CD4-positive, alpha-beta memory T cell (primary cell): ENCODE results near the gene CYP8B1. TPM values are rescaled to one million over a fixed set of nuclear protein-coding genes. Genes with fewer than 3 reads are reported as not detected.

Experiments
- CTCF ChIA-PET: fragments of 350-600 bp; sonication (Branson Sonifier 250); formaldehyde crosslinking; loops from one replicate; lab custom pipeline; 2021; ENCODE audit warnings: inconsistent platforms; ENCODE audit not compliant: partially characterized antibody; lab: Charles Lee
- POLR2A ChIA-PET: fragments of 350-600 bp; sonication (Branson Sonifier 250); formaldehyde crosslinking; loops from one replicate; lab custom pipeline; 2021; ENCODE audit not compliant: partially characterized antibody; lab: Charles Lee
- DNase-seq, 5 donors: peaks; one replicate each; pipeline versions ENCODE4 v3.0.0 to v3.0.0-alpha.2; 2020 to 2022; ENCODE audit warnings: mixed read lengths in 1 of 5
- H3K27ac ChIP-seq: one replicate; pipeline ENCODE4 v1.7.0; 2013; ENCODE audit warnings: low read depth, low read length
- H3K27me3 ChIP-seq: 2 replicates; pipeline ENCODE4 v1.7.0; 2013; ENCODE audit warnings: mild to moderate bottlenecking, low read length, moderate library complexity; ENCODE audit not compliant: insufficient read depth
- H3K36me3 ChIP-seq: 2 replicates; pipeline ENCODE4 v1.7.0; 2013; ENCODE audit warnings: mild to moderate bottlenecking, low read length, moderate library complexity; ENCODE audit not compliant: insufficient read depth
- H3K4me1 ChIP-seq: 2 replicates; pipeline ENCODE4 v1.7.0; 2013; ENCODE audit warnings: mild to moderate bottlenecking, low read length, moderate library complexity; ENCODE audit not compliant: insufficient read depth
- H3K4me3 ChIP-seq, 2 donors: one replicate each; pipeline ENCODE4 v1.7.0; 2013; ENCODE audit warnings: low read length in 2 of 2, mild to moderate bottlenecking in 1 of 2
- H3K9me3 ChIP-seq, 2 donors: one replicate each; pipeline ENCODE4 v1.7.0; 2013; ENCODE audit warnings: low read length in 2 of 2, control low read depth in 1 of 2; ENCODE audit not compliant: control insufficient read depth in 1 of 2
- H3K27ac Mint-ChIP-seq, 7 donors: one replicate each; pipeline ENCODE4 v1.8.0; 2020 to 2021; ENCODE audit warnings: mixed read lengths in 7 of 7, mild to moderate bottlenecking in 6 of 7, inconsistent platforms in 3 of 7, moderate library complexity in 3 of 7
- H3K27me3 Mint-ChIP-seq, 2 donors: one replicate each; pipeline ENCODE4 v1.8.0; 2020 to 2021; ENCODE audit warnings: mixed read lengths in 2 of 2
- H3K36me3 Mint-ChIP-seq, 2 donors: one replicate each; pipeline ENCODE4 v1.8.0; 2020 to 2021; ENCODE audit warnings: mixed read lengths in 2 of 2, inconsistent platforms in 1 of 2, mild to moderate bottlenecking in 1 of 2
- H3K4me1 Mint-ChIP-seq, 4 donors: one replicate each; pipeline ENCODE4 v1.8.0; 2020 to 2021; ENCODE audit warnings: mixed read lengths in 4 of 4, mild to moderate bottlenecking in 1 of 4
- H3K4me3 Mint-ChIP-seq, 8 donors: one replicate each; pipeline ENCODE4 v1.8.0; 2020 to 2021; ENCODE audit warnings: mixed read lengths in 8 of 8, mild to moderate bottlenecking in 7 of 8, moderate library complexity in 6 of 8, inconsistent platforms in 3 of 8
- H3K9me3 Mint-ChIP-seq, 8 donors: one replicate each; pipeline ENCODE4 v1.8.0; 2020 to 2021; ENCODE audit warnings: mixed read lengths in 8 of 8, mild to moderate bottlenecking in 5 of 8, inconsistent platforms in 3 of 8, moderate library complexity in 1 of 8
- intact Hi-C: fragments of 100-400 bp; cut with micrococcal nuclease; formaldehyde crosslinking; loops from one replicate; pipeline ENCODE4 v1.15.1; 2023
- polyA plus RNA-seq, 2 donors: library from polyadenylated mRNA; unstranded; fragments of 300-500 nt; fragmentation: Illumina TruSeq; gene quantifications; one replicate each; pipeline ENCODE4 v1.2.3, GENCODE V29; 2021
- total RNA-seq, 2 experiments: library from RNA; stranded (reverse); gene quantifications; one replicate each; pipeline ENCODE4 v1.2.3, GENCODE V29; 2021

CYP8B1 gene, protein sequence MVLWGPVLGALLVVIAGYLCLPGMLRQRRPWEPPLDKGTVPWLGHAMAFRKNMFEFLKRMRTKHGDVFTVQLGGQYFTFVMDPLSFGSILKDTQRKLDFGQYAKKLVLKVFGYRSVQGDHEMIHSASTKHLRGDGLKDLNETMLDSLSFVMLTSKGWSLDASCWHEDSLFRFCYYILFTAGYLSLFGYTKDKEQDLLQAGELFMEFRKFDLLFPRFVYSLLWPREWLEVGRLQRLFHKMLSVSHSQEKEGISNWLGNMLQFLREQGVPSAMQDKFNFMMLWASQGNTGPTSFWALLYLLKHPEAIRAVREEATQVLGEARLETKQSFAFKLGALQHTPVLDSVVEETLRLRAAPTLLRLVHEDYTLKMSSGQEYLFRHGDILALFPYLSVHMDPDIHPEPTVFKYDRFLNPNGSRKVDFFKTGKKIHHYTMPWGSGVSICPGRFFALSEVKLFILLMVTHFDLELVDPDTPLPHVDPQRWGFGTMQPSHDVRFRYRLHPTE
- total RNA-seq: not detected
- polyA plus RNA-seq: not detected

- Mint-ChIP-seq H3K27ac (no peak within 1 kb of the TSS), H3K4me1 (peaks cover 3 to 5% (median 4%) of the 10 kb centered on the region in 4 donors), H3K27me3 (peaks cover 3 to 5% of the 10 kb centered on the region in 2 donors), H3K36me3 (no peaks in the 10 kb centered on the region), H3K4me3 (no peak within 1 kb of the TSS), H3K9me3 (no peaks in the 10 kb centered on the region)
- no peak within 1 kb of the TSS for H3K27ac ChIP-seq
- H3K9me3 ChIP-seq: no peaks in the 10 kb centered on the region
- ChIA-PET CTCF (interaction anchor here (1.1 to 8.2 kb wide), 3 partner anchors 92 to 125 kb away, joined by 3 to 156 read pairs (median 3); no protein-coding TSS in a partner anchor), POLR2A (no interaction called here)
- intact Hi-C loops: no loop called here
- H3K27me3 ChIP-seq: no peaks in the 10 kb centered on the region
- no peak for DNase-seq
- H3K36me3 ChIP-seq: no peaks in the 10 kb centered on the region
- H3K4me1 ChIP-seq: peaks cover 4% of the 10 kb centered on the region
- no peak within 1 kb of the TSS for H3K4me3 ChIP-seq
These were observed at the start of gene CYP8B1 for GRCh38 chr3:42875325-42876151. Gene CYP8B1 (minus strand): TSS chr3:42875879. CDS start chr3:42875816, 63 bp downstream.

DNA sequence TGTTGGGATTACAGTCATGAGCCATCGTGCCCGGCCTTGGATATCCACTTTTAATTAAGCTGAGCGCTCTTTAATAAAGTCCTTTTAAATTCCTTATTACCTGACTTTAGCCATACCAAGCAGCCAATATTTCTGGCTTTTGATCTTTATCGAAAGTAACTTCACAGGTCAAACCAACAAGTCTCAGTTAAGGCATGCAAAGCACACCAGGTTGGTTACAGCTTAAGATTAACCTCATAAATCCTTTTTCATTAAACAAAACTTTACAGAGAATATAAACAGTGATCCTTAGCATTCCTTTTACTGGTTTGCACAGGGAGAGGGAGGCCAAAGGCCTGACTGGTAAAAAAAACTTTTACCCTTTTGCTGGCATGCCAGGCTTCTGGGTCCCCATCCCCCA is 47.9 kb upstream of the CYP8B1 start:
- Histone ChIP-seq H3K27me3 (no peaks in the 10 kb centered on the region), H3K4me3 (no peak overlapping the region), H3K9me3 (no peaks in the 10 kb centered on the region), H3K27ac (no peak overlapping the region), H3K36me3 (no peaks in the 10 kb centered on the region), H3K4me1 (no peaks in the 10 kb centered on the region)
- Mint-ChIP-seq H3K27me3 (peaks cover 0 to 1% of the 10 kb centered on the region in 2 donors), H3K27ac (no peak overlapping the region), H3K9me3 (peaks cover 0 to 16% (median 10%) of the 10 kb centered on the region in 8 donors), H3K4me3 (no peak overlapping the region), H3K36me3 (peaks cover 0 to 3% of the 10 kb centered on the region in 2 donors), H3K4me1 (peaks cover 0 to 7% (median 2%) of the 10 kb centered on the region in 4 donors)
- ChIA-PET POLR2A (no interaction called here), CTCF (interaction anchor here (1.4 kb wide), 1 partner anchor 38 kb away, joined by 4 read pairs; no protein-coding TSS in a partner anchor)
- DNase-seq: no peak
- intact Hi-C loops: no loop called here

- Mint-ChIP-seq H3K36me3 (peaks cover 32 to 46% of the 10 kb centered on the region in 2 donors), H3K4me1 (no peaks in the 10 kb centered on the region), H3K4me3 (no peak overlapping the region), H3K27me3 (peaks cover 0 to 8% of the 10 kb centered on the region in 2 donors), H3K9me3 (peaks cover 3 to 66% (median 54%) of the 10 kb centered on the region in 8 donors), H3K27ac (no peak overlapping the region)
- Histone ChIP-seq H3K9me3 (peaks cover 5 to 25% of the 10 kb centered on the region in 2 donors), H3K27me3 (no peaks in the 10 kb centered on the region), H3K36me3 (no peaks in the 10 kb centered on the region), H3K4me1 (no peaks in the 10 kb centered on the region), H3K4me3 (no peak overlapping the region), H3K27ac (no peak overlapping the region)
- DNase-seq: no peak
- POLR2A ChIA-PET: no interaction called here
- CTCF ChIA-PET: no interaction called here
- intact Hi-C loops: no loop called here
These were observed 39.3 kb upstream of the CYP8B1 start for GRCh38 chr3:42914771-42915515.

GRCh38 chr3:42911551-42911950 is 35.9 kb upstream of the CYP8B1 start:
- Mint-ChIP-seq H3K9me3 (peaks cover 3 to 48% (median 37%) of the 10 kb centered on the region in 8 donors), H3K27ac (no peak overlapping the region), H3K36me3 (peaks cover 24 to 37% of the 10 kb centered on the region in 2 donors), H3K4me1 (peaks cover 2 to 8% (median 2%) of the 10 kb centered on the region in 4 donors), H3K27me3 (peaks cover 16 to 28% of the 10 kb centered on the region in 2 donors), H3K4me3 (no peak overlapping the region)
- H3K4me3 ChIP-seq: no peak overlapping the region
- DNase-seq: no peak
- ChIA-PET CTCF (no interaction called here), POLR2A (no interaction called here)
- intact Hi-C loops: no loop called here
- H3K9me3 ChIP-seq: peaks cover 0 to 25% of the 10 kb centered on the region in 2 donors
- no peaks in the 10 kb centered on the region for H3K4me1 ChIP-seq
- H3K36me3 ChIP-seq: no peaks in the 10 kb centered on the region
- peaks cover 3% of the 10 kb centered on the region for H3K27me3 ChIP-seq
- no peak overlapping the region for H3K27ac ChIP-seq

- Mint-ChIP-seq H3K27me3 (peaks cover 30 to 40% of the 10 kb centered on the region in 2 donors), H3K4me3 (no peak overlapping the region), H3K27ac (no peak overlapping the region), H3K4me1 (peaks cover 4 to 10% (median 5%) of the 10 kb centered on the region in 4 donors), H3K36me3 (peaks cover 5 to 23% of the 10 kb centered on the region in 2 donors), H3K9me3 (peaks cover under 1 to 34% (median 21%) of the 10 kb centered on the region in 8 donors)
- Histone ChIP-seq H3K27me3 (peaks cover 9% of the 10 kb centered on the region), H3K27ac (no peak overlapping the region), H3K4me3 (no peak overlapping the region), H3K9me3 (peaks cover 0 to 6% of the 10 kb centered on the region in 2 donors), H3K4me1 (no peaks in the 10 kb centered on the region), H3K36me3 (no peaks in the 10 kb centered on the region)
- POLR2A ChIA-PET: no interaction called here
- CTCF ChIA-PET: no interaction called here
- DNase-seq: no peak
- intact Hi-C loops: no loop called here
These were observed 33.0 kb upstream of the CYP8B1 start for GRCh38 chr3:42908675-42909074.

DNA sequence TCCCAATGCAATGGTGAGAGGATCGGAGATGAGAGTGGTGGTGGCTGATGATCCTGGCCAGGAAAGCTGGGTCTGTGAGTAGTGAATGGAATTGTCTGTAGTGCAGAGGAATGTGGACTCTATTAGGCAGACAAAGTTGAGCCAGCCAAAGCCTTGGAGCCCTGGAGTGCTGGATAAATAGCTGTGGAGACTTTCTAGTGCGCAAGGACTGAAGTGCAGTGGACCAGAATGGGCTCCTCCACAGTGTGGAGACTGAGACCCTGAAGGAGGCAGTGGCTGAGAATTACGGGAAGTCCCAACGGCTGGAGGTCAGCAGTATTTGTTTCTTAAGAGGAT is 31.1 kb upstream of the CYP8B1 start:
- no peak overlapping the region for H3K27ac ChIP-seq
- no peaks in the 10 kb centered on the region for H3K4me1 ChIP-seq
- H3K4me1 Mint-ChIP-seq: peaks cover 4 to 10% (median 5%) of the 10 kb centered on the region in 4 donors
- ChIA-PET POLR2A (no interaction called here), CTCF (no interaction called here)
- no peaks in the 10 kb centered on the region for H3K36me3 ChIP-seq
- peaks cover 9% of the 10 kb centered on the region for H3K27me3 ChIP-seq
- H3K9me3 Mint-ChIP-seq: peaks cover 3 to 38% (median 23%) of the 10 kb centered on the region in 8 donors
- peaks cover 0 to 5% of the 10 kb centered on the region in 2 donors for H3K9me3 ChIP-seq
- peaks cover 5 to 16% of the 10 kb centered on the region in 2 donors for H3K36me3 Mint-ChIP-seq
- peak overlapping the region in 1 of 7 donors; percentile 56 for H3K27ac Mint-ChIP-seq
- H3K27me3 Mint-ChIP-seq: peaks cover 30 to 42% of the 10 kb centered on the region in 2 donors
- peak overlapping the region in 7 of 8 donors; percentile 45 to 71 (median 57) for H3K4me3 Mint-ChIP-seq
- H3K4me3 ChIP-seq: no peak overlapping the region
- DNase-seq: no peak
- intact Hi-C loops: no loop called here
